ENCODE data around the gene TRIAP1. TPM values are rescaled to one million over a fixed set of nuclear protein-coding genes. Genes with fewer than 3 reads are reported as not detected.

Gene TRIAP1
- polyA plus RNA-seq, 1 donor (not counting 4 experiments of a cell fraction or from before 2014, with no cell fraction given): 71.1 TPM

DNA sequence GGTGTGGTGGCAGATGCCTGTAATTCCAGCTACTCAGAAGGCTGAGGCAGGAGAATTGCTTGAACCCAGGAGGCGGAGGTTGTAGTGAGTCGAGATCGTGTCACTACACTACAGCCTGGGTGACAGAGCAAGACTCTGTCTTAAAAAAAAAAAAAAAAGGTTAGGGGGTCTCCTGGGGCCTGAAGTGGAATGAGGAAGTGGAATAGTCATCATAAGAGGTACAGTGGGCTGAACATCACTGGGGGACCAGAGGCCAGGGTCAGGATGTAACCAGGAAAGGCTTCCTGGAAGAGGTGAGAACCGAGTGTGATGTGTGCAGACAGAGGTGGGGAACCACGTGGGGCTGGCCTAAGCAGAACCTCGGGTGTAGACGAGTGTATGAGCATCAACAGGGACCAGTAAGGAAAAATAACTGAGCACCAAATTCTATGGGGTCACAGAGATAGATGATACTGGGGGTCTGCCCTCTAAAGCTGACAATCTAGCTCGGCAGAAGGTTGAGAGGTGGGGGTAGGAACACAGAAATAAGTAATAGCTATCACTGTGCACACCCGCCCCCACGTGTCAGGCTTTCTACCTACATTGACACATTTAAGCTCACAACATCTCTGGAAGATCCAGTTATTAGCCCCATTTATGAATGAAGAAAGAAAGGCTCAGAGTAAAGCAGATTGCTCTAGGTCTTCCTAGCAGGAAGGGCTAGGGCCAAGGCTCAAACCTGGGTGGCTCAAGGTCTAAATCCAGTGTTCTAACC lies 13.2 kb downstream of the TRIAP1 start:
- no peak for TF ChIP-seq EZH2 (IDR thresholded peaks at IDR 0.05; ENCODE audit: low read length)
- TF ChIP-seq, protein P1, sequence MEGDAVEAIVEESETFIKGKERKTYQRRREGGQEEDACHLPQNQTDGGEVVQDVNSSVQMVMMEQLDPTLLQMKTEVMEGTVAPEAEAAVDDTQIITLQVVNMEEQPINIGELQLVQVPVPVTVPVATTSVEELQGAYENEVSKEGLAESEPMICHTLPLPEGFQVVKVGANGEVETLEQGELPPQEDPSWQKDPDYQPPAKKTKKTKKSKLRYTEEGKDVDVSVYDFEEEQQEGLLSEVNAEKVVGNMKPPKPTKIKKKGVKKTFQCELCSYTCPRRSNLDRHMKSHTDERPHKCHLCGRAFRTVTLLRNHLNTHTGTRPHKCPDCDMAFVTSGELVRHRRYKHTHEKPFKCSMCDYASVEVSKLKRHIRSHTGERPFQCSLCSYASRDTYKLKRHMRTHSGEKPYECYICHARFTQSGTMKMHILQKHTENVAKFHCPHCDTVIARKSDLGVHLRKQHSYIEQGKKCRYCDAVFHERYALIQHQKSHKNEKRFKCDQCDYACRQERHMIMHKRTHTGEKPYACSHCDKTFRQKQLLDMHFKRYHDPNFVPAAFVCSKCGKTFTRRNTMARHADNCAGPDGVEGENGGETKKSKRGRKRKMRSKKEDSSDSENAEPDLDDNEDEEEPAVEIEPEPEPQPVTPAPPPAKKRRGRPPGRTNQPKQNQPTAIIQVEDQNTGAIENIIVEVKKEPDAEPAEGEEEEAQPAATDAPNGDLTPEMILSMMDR (optimal IDR thresholded peaks at IDR 0.05 in 1 of 3, IDR thresholded peaks at IDR 0.05 in 1 of 3, conservative IDR thresholded peaks at IDR 0.05 in 1 of 3; ENCODE audit: extremely low read depth in 1 of 3, insufficient read depth in 2 of 3, low read length in 3 of 3): no peak
- no peak overlapping the region for H3K27ac ChIP-seq (ENCODE audit: control insufficient read depth, insufficient read depth, low read length)
- FAIRE-seq: no peak
- no peaks in the 10 kb centered on the region for H3K36me3 ChIP-seq (ENCODE audit: control insufficient read depth in 2 of 2, extremely low read depth in 1 of 2, insufficient read depth in 2 of 2, low read length in 2 of 2)
- H3K4me2 ChIP-seq (ENCODE audit: control insufficient read depth, extremely low read depth, insufficient read depth, low read depth, low read length): no peak overlapping the region
- no peaks in the 10 kb centered on the region for H3K9me3 ChIP-seq (ENCODE audit: control insufficient read depth, low read depth, low read length)
- no peak overlapping the region for H2AFZ ChIP-seq (ENCODE audit: control insufficient read depth, low read length)
- H3K4me3 ChIP-seq (ENCODE audit: control insufficient read depth in 2 of 3, extremely low read depth in 1 of 3, insufficient read depth in 2 of 3, low read depth in 1 of 3, low read length in 3 of 3): no peak overlapping the region
- no peaks in the 10 kb centered on the region for H4K20me1 ChIP-seq (ENCODE audit: control insufficient read depth, extremely low read depth, insufficient read depth, low read length)
- no peak overlapping the region for H3K9ac ChIP-seq (ENCODE audit: control insufficient read depth, extremely low read depth, insufficient read depth, low read length)
- peaks cover under 1% of the 10 kb centered on the region for H3K79me2 ChIP-seq (ENCODE audit: control insufficient read depth, insufficient read depth, low read length)
- dilution Hi-C loops (cut with MboI; ENCODE audit: extremely low pct_ligation_motif_present, low sequenced_read_pairs): no loop called here
- H3K4me1 ChIP-seq (ENCODE audit: control insufficient read depth, extremely low read depth, insufficient read depth, low read length): peaks cover 4% of the 10 kb centered on the region
- no peak for DNase-seq (ENCODE audit: low read depth, low spot score)
- no peaks in the 10 kb centered on the region for H3K9me1 ChIP-seq (ENCODE audit: control insufficient read depth, extremely low read depth, insufficient read depth, low read length)
- no peaks in the 10 kb centered on the region for H3K27me3 ChIP-seq (ENCODE audit: control insufficient read depth, extremely low read depth, insufficient read depth, low read length)

DNA sequence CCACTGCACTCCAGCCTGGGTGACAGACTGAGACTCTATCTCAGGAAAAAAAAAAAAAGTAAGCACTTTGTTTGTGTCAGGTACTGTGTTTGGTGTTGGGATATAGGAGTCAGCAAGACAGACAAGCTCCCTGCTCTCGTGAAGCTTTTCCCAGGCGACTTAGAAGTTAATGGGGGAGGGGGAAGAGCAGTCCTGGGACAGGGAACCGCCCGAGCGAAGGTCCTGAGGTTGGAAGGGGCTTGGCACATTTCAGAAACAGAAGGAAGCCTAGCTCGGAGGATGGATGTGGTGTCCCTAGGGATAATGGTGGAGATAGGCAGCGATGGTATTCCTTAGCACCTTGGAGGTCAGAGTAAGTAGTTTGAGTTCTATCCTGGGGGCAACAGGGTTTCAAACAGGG lies 16.8 kb downstream of the TRIAP1 start:
- Histone ChIP-seq H3K27me3 (ENCODE audit: control insufficient read depth, extremely low read depth, insufficient read depth, low read length) (no peaks in the 10 kb centered on the region), H3K36me3 (ENCODE audit: control insufficient read depth in 2 of 2, extremely low read depth in 1 of 2, insufficient read depth in 2 of 2, low read length in 2 of 2) (no peaks in the 10 kb centered on the region), H3K4me3 (ENCODE audit: control insufficient read depth in 2 of 3, extremely low read depth in 1 of 3, insufficient read depth in 2 of 3, low read depth in 1 of 3, low read length in 3 of 3) (no peak overlapping the region), H3K79me2 (ENCODE audit: control insufficient read depth, insufficient read depth, low read length) (no peaks in the 10 kb centered on the region), H3K9ac (ENCODE audit: control insufficient read depth, extremely low read depth, insufficient read depth, low read length) (no peak overlapping the region), H3K4me1 (ENCODE audit: control insufficient read depth, extremely low read depth, insufficient read depth, low read length) (no peaks in the 10 kb centered on the region), H3K4me2 (ENCODE audit: control insufficient read depth, extremely low read depth, insufficient read depth, low read depth, low read length) (no peak overlapping the region), H3K9me3 (ENCODE audit: control insufficient read depth, low read depth, low read length) (no peaks in the 10 kb centered on the region), H3K27ac (ENCODE audit: control insufficient read depth, insufficient read depth, low read length) (no peak overlapping the region), H2AFZ (ENCODE audit: control insufficient read depth, low read length) (no peak overlapping the region), H3K9me1 (ENCODE audit: control insufficient read depth, extremely low read depth, insufficient read depth, low read length) (no peaks in the 10 kb centered on the region), H4K20me1 (ENCODE audit: control insufficient read depth, extremely low read depth, insufficient read depth, low read length) (no peaks in the 10 kb centered on the region)
- DNase-seq (ENCODE audit: low read depth, low spot score) (no peak), FAIRE-seq (no peak)
- TF ChIP-seq, protein P1 (optimal IDR thresholded peaks at IDR 0.05 in 1 of 3, IDR thresholded peaks at IDR 0.05 in 1 of 3, conservative IDR thresholded peaks at IDR 0.05 in 1 of 3; ENCODE audit: extremely low read depth in 1 of 3, insufficient read depth in 2 of 3, low read length in 3 of 3): no peak
- TF ChIP-seq EZH2 (IDR thresholded peaks at IDR 0.05; ENCODE audit: low read length): no peak
- dilution Hi-C loops (cut with MboI; ENCODE audit: extremely low pct_ligation_motif_present, low sequenced_read_pairs): no loop called here
